Measurements from ENCODE around the gene STAMBPL1.

STAMBPL1 gene

GRCh38 chr10:88895250-88895649, 15.2 kb downstream of the STAMBPL1 start:
- no peak for DNase-seq

- DNase-seq = no peak
These were observed 16.4 kb downstream of the STAMBPL1 start for GRCh38 chr10:88896372-88896993.

- no peak for DNase-seq
These were observed 17.2 kb downstream of the STAMBPL1 start for GRCh38 chr10:88896994-88897853.

GRCh38 chr10:88898727-88899126, 18.7 kb downstream of the STAMBPL1 start:
- no peak for DNase-seq

GRCh38 chr10:88899886-88900285, 19.8 kb downstream of the STAMBPL1 start:
- DNase-seq = no peak

GRCh38 chr10:88901206-88901983, 21.4 kb downstream of the STAMBPL1 start:
- no peak for DNase-seq

- no peak for DNase-seq
These were observed 22.1 kb downstream of the STAMBPL1 start for GRCh38 chr10:88901984-88902789.

- no peak for DNase-seq
These were observed 23.7 kb downstream of the STAMBPL1 start for GRCh38 chr10:88903715-88904114.

GRCh38 chr10:88906921-88907320, 26.9 kb downstream of the STAMBPL1 start:
- DNase-seq = no peak

- DNase-seq = no peak
These were observed 28.1 kb downstream of the STAMBPL1 start for GRCh38 chr10:88908194-88908593.

GRCh38 chr10:88911116-88911515, 31.1 kb downstream of the STAMBPL1 start:
- no peak for DNase-seq

GRCh38 chr10:88911851-88912250, 31.8 kb downstream of the STAMBPL1 start:
- DNase-seq = no peak

- DNase-seq = no peak
These were observed 33.1 kb downstream of the STAMBPL1 start for GRCh38 chr10:88913127-88913526.

- no peak for DNase-seq
These were observed 33.7 kb downstream of the STAMBPL1 start for GRCh38 chr10:88913788-88914187.

- DNase-seq = no peak
These were observed 35.7 kb downstream of the STAMBPL1 start for GRCh38 chr10:88915781-88916180.

- DNase-seq = no peak
These were observed 36.2 kb downstream of the STAMBPL1 start for GRCh38 chr10:88916231-88916630.

- DNase-seq = no peak
These were observed 36.9 kb downstream of the STAMBPL1 start for GRCh38 chr10:88916986-88917385.

GRCh38 chr10:88918191-88918905, 38.3 kb downstream of the STAMBPL1 start:
- no peak for DNase-seq

GRCh38 chr10:88919041-88919440, 39.0 kb downstream of the STAMBPL1 start:
- no peak for DNase-seq

- no peak for DNase-seq
These were observed 40.2 kb downstream of the STAMBPL1 start for GRCh38 chr10:88920198-88920597.

GRCh38 chr10:88920986-88921593, 41.0 kb downstream of the STAMBPL1 start:
- no peak for DNase-seq

- no peak for DNase-seq
These were observed 42.0 kb downstream of the STAMBPL1 start for GRCh38 chr10:88922041-88922440.

Measured in kidney glomerular epithelial cell (primary cell).